ENCODE measurements around the gene KCNN2.

Gene KCNN2

DNA sequence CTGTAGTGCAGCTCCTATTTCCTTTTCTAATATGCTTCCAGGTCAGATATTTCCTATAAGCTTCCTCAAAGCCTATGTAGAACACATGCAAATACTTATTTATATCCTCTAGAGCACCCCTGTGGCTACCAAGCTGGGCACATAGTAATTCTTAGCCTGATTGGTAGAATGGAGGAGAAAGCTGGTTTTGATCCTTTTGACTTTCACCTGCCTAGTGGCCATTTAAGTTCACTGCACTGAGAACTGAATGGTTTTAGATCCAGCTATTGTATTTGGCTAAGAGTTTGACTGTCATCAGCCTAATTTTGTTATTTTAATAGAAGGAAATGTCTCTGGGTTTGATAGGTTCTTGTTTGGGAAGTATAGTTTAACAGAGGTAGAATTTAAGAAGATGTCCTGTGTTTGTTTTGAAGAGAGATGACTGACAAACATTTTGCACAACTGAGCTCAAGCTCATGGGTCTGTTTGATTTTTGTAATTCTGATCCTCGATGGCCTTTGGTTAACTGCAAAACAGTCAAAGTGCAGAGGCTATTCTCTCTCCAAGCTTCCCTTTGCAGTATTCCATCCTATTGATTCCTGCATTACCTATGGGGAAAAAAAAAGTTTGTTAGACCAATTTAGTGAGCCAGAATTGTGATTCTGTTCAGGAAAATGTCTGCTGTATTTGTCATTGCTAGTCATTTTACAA, 85.4 kb downstream of the KCNN2 start:
- TF ChIP-seq, protein P1, sequence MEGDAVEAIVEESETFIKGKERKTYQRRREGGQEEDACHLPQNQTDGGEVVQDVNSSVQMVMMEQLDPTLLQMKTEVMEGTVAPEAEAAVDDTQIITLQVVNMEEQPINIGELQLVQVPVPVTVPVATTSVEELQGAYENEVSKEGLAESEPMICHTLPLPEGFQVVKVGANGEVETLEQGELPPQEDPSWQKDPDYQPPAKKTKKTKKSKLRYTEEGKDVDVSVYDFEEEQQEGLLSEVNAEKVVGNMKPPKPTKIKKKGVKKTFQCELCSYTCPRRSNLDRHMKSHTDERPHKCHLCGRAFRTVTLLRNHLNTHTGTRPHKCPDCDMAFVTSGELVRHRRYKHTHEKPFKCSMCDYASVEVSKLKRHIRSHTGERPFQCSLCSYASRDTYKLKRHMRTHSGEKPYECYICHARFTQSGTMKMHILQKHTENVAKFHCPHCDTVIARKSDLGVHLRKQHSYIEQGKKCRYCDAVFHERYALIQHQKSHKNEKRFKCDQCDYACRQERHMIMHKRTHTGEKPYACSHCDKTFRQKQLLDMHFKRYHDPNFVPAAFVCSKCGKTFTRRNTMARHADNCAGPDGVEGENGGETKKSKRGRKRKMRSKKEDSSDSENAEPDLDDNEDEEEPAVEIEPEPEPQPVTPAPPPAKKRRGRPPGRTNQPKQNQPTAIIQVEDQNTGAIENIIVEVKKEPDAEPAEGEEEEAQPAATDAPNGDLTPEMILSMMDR (IDR thresholded peaks at IDR 0.05) = peak; percentile 44

DNA sequence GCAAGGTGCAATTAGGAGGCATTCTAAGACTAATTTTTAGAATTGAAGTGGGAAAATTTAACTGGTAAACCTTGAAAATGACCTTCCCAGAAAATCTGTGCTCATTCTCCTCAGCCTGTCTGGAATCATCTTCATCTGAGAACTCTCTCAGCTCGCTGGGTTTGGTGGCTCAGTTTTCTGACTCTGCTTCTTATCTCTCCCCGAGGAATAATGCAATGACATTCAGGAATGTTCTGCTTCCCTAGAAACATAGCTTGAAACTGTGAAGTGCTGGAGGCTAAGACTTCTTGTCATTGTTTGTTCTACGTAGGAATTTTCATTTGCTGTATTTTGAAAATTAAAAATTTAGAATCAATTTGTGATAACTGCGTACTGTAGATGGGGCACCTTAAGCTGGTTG, 86.6 kb downstream of the KCNN2 start:
- TF ChIP-seq, protein P1 (IDR thresholded peaks at IDR 0.05) = no peak

DNA sequence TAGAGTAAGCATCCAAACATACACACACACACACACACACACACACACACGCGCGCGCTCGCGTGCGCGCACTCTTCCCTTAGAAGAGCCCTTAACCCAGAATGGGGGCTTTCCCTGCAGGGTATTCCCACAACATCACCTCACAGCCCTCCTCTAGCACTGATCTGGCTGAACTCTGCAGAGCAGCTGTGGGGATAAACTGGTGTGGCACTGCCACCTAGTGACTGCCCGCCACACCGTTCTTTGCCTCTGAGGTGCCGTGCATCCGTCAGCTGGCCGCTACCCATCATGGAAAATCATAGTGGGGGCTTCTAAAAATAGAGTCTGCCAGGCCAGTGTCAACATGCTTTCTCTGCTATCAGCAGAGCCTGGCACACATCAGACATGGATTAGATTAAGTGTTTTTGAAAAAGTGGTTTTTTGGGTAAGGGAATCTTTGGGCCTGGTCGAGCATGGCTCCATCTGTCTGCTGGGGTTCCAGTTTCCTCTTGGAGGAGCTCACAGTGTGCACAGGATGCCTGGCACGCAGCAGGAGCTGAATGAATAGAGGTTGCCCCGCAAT, 88.1 kb downstream of the KCNN2 start:
- TF ChIP-seq, protein P1 (IDR thresholded peaks at IDR 0.05) = peak; percentile 88

DNA sequence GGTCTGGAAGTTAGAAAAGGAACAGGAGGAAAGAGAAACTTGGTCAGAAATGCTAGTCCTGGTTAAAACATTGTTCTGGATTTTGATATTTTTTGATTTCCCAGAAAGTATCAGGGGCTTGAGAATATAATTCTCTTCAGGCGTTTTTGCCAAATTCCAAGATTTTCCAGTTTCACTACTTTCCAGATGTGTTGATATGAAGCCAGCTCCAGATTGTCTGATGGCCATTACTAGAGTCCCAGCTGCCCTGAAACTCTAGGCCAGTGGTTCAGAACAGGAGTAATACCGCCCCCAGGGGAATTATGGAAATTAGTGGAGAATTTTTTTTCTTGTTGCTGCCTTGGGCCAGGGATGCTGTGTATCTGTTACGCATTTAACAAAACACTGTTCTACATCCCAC, 88.6 kb downstream of the KCNN2 start:
- TF ChIP-seq, protein P1 (IDR thresholded peaks at IDR 0.05) = no peak

DNA sequence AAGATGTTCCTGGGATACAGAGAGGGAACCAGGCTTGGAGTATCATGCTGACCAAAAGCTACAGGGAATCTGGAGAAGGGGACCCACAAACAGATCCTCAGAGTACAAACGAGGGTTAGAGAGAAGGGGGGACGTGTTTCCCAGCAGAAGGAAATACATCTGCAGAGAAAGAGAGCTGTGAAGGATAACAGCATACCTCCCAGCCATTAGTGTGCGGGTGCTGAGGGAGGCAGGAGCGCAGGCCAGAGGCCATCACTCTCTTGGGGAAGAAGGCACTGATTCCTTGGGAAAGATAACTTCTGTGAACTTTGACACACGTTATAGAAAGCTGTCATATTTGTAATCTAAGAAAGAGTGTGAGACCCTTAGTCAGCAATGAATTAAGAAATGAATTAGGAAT, 96.9 kb downstream of the KCNN2 start:
- TF ChIP-seq, protein P1 (IDR thresholded peaks at IDR 0.05) = no peak

DNA sequence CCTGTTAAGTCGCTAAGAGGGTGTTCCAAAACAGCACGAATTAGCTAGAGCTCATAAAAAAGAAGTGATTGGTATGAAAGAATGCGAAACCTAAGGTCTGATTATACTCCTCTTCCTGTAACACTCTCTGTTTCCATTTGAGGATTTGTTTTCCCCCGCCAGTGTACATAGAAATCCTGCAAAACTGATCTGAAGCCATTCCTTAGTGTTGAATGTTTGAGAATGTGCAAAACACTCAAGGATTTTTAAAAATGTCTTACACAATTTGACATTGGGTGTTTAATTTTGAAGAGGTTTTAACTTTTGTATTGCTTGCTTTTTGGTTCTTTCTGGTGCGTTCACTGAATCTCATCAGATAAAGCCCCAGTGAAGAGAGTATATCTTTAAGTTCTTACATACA, 105.3 kb downstream of the KCNN2 start:
- TF ChIP-seq, protein P1 (IDR thresholded peaks at IDR 0.05) = no peak

DNA sequence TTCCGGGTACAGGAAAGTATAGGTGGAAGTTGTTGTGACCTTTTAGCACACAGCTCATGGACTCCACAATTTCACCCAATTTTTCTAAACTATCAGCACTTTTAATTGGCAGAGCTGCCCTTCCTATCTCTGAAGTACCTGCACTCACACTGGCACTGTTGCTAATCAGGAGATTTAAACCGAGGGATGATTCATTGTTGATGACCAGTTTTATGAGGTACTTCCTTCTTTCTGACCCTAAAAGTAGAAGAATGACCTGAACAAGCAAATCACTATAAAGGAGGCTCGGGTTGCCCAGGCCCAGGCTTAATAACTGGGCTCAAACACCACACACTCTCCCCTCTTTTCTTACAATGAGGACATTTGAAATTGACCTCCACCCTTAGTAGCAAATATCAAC, 105.9 kb downstream of the KCNN2 start:
- TF ChIP-seq, protein P1 (IDR thresholded peaks at IDR 0.05) = no peak
